Nucleus accumbens (tissue), 56 donors: ENCODE data around the gene HNRNPM.

Source experiments
- DNase-seq, 56 donors: peaks; one replicate each; lab custom pipeline; 2025; lab: John Stamatoyannopoulos, UW

Gene HNRNPM

GRCh38 chr19:8457209-8457608, 12.4 kb downstream of the HNRNPM start:
- DNase-seq: no peak

GRCh38 chr19:8457827-8458226, 13.1 kb downstream of the HNRNPM start:
- no peak for DNase-seq

GRCh38 chr19:8458380-8458779, 13.6 kb downstream of the HNRNPM start:
- DNase-seq: no peak

GRCh38 chr19:8459095-8459494, 14.3 kb downstream of the HNRNPM start:
- DNase-seq: no peak

GRCh38 chr19:8459520-8460270, 14.9 kb downstream of the HNRNPM start:
- no peak for DNase-seq

- DNase-seq: no peak
Observed at GRCh38 chr19:8460516-8461298, 15.9 kb downstream of the HNRNPM start.

- no peak for DNase-seq
Observed at GRCh38 chr19:8461376-8461775, 16.6 kb downstream of the HNRNPM start.

- no peak for DNase-seq
Observed at GRCh38 chr19:8461891-8462290, 17.1 kb downstream of the HNRNPM start.

- no peak for DNase-seq
Observed at GRCh38 chr19:8462571-8462970, 17.8 kb downstream of the HNRNPM start.

- no peak for DNase-seq
Observed at GRCh38 chr19:8463365-8463764, 18.6 kb downstream of the HNRNPM start.

GRCh38 chr19:8466018-8466417, 21.2 kb downstream of the HNRNPM start:
- DNase-seq: no peak

- no peak for DNase-seq
Observed at GRCh38 chr19:8468124-8468523, 23.3 kb downstream of the HNRNPM start.

GRCh38 chr19:8468761-8469373, 24.1 kb downstream of the HNRNPM start:
- no peak for DNase-seq

GRCh38 chr19:8469613-8470368, 25.0 kb downstream of the HNRNPM start:
- DNase-seq: no peak

GRCh38 chr19:8473648-8474476, 29.1 kb downstream of the HNRNPM start:
- peak in 1 of 56 donors; percentile 7 for DNase-seq

GRCh38 chr19:8475005-8475404, 30.2 kb downstream of the HNRNPM start:
- no peak for DNase-seq

GRCh38 chr19:8476524-8476923, 31.7 kb downstream of the HNRNPM start:
- peak in 8 of 56 donors; percentile 4 to 45 (median 20) for DNase-seq

- no peak for DNase-seq
Observed at GRCh38 chr19:8477889-8478288, 33.1 kb downstream of the HNRNPM start.

- DNase-seq: no peak
Observed at GRCh38 chr19:8478598-8478997, 33.8 kb downstream of the HNRNPM start.

- DNase-seq: no peak
Observed at GRCh38 chr19:8481201-8481600, 36.4 kb downstream of the HNRNPM start.
